PC-9 (cell line): Measurements from ENCODE around the gene CRACR2A. TPM values are rescaled to one million over a fixed set of nuclear protein-coding genes. Genes with fewer than 3 reads are reported as not detected.

ENCODE experiments used
- BruUV-seq: library from RNA; stranded (reverse); fragments of 400-500 nt; replicated peaks from 2 replicates; lab custom pipeline; 2021; lab: Mats Ljungman, UMichigan
- CTCF ChIA-PET: fragments of 300-600 bp; sonication (Branson Sonifier 250); formaldehyde crosslinking; loops from one replicate; lab custom pipeline; 2022; ENCODE audit warnings: antibody characterized with exemption; lab: Charles Lee
- POLR2A ChIA-PET: fragments of 300-600 bp; sonication (Branson Sonifier 250); formaldehyde crosslinking; loops from one replicate; lab custom pipeline; 2022; ENCODE audit warnings: antibody characterized with exemption; ENCODE audit not compliant: unreplicated experiment; lab: Charles Lee
- DNase-seq, 2 experiments: peaks; one replicate each; pipeline versions ENCODE4 v3.0.0 to v3.0.0-alpha.2; 2015 to 2022; ENCODE audit warnings: mixed read lengths in 1 of 2
- H2AFZ ChIP-seq: fragments of 200-600 bp; sonication (generic); 2 replicates; pipeline ENCODE4 v1.8.1; 2017; ENCODE audit warnings: antibody characterized with exemption
- H3F3A ChIP-seq: fragments of 200-600 bp; sonication (generic); 2 replicates; pipeline ENCODE4 v1.8.1; 2017; ENCODE audit warnings: antibody characterized with exemption, mild to moderate bottlenecking, low read depth; ENCODE audit not compliant: insufficient read depth
- H3K27ac ChIP-seq: fragments of 200-600 bp; sonication (generic); 2 replicates; pipeline ENCODE4 v1.6.1; 2016; ENCODE audit warnings: mixed run types
- H3K27me3 ChIP-seq: fragments of 200-600 bp; sonication (generic); 2 replicates; pipeline ENCODE4 v1.6.1; 2016; ENCODE audit warnings: low read depth, mixed run types; ENCODE audit not compliant: insufficient read depth
- H3K36me3 ChIP-seq: fragments of 200-600 bp; sonication (generic); 2 replicates; pipeline ENCODE4 v1.6.1; 2016; ENCODE audit warnings: low read depth, mixed run types
- H3K4me1 ChIP-seq: fragments of 200-600 bp; sonication (generic); replicated peaks from 2 replicates; pipeline ENCODE4 v1.6.1; 2016; ENCODE audit warnings: mixed run types; ENCODE audit not compliant: insufficient read depth
- H3K4me2 ChIP-seq: fragments of 200-600 bp; sonication (generic); 2 replicates; pipeline ENCODE4 v1.6.1; 2017; ENCODE audit warnings: mixed run types
- H3K4me3 ChIP-seq: fragments of 200-600 bp; sonication (generic); 2 replicates; pipeline ENCODE4 v1.6.1; 2016; ENCODE audit warnings: mixed run types
- H3K79me2 ChIP-seq: fragments of 200-600 bp; sonication (generic); 2 replicates; pipeline ENCODE4 v1.6.1; 2017; ENCODE audit warnings: low read depth, mixed run types
- H3K9me2 ChIP-seq: fragments of 200-600 bp; sonication (generic); 2 replicates; pipeline ENCODE4 v1.8.1; 2017; ENCODE audit warnings: mild to moderate bottlenecking; ENCODE audit not compliant: insufficient read depth
- H3K9me3 ChIP-seq: fragments of 200-600 bp; sonication (generic); 2 replicates; pipeline ENCODE4 v1.8.1; 2016; ENCODE audit warnings: low read depth; ENCODE audit not compliant: insufficient read depth
- H4K20me1 ChIP-seq: fragments of 200-600 bp; sonication (generic); 2 replicates; pipeline ENCODE4 v1.8.1; 2017; ENCODE audit not compliant: insufficient read depth
- CTCF ChIP-seq: fragments of 200-600 bp; sonication (generic); conservative IDR thresholded peaks from 2 replicates; pipeline ENCODE4 v1.6.1; 2017; ENCODE audit warnings: mixed run types, antibody characterized with exemption, mild to moderate bottlenecking, moderate library complexity
- EZH2 ChIP-seq: fragments of 200-600 bp; sonication (generic); IDR thresholded peaks from 2 replicates; pipeline ENCODE4 v1.8.0; 2017; ENCODE audit warnings: antibody characterized with exemption, low read depth
- intact Hi-C: fragments of 100-400 bp; cut with micrococcal nuclease; formaldehyde crosslinking; loops from one replicate; pipeline ENCODE4 v1.10.0; 2022; ENCODE audit not compliant: unreplicated experiment
- total RNA-seq: library from RNA; stranded (reverse); gene quantifications from 2 replicates; pipeline ENCODE4 v1.2.3, GENCODE V29; 2021

Gene CRACR2A
- total RNA-seq, 1 experiment from 2014 or later, result not detected

- Histone ChIP-seq H3K4me2 (no peak overlapping the region), H3K4me1 (no peaks in the 10 kb centered on the region), H4K20me1 (no peaks in the 10 kb centered on the region), H3K4me3 (no peak overlapping the region), H2AFZ (no peak overlapping the region), H3K79me2 (no peaks in the 10 kb centered on the region), H3K36me3 (no peaks in the 10 kb centered on the region), H3F3A (no peaks in the 10 kb centered on the region), H3K9me2 (no peaks in the 10 kb centered on the region), H3K27ac (no peak overlapping the region), H3K27me3 (peaks cover 86% of the 10 kb centered on the region), H3K9me3 (no peaks in the 10 kb centered on the region)
- no peak for TF ChIP-seq CTCF
- TF ChIP-seq EZH2, result no peak
- CTCF ChIA-PET, result no interaction called here
- DNase-seq, result no peak
- intact Hi-C loops, result no loop called here
- no TSS peak for BruUV-seq
- POLR2A ChIA-PET, result no interaction called here
These were observed 20.0 kb downstream of the CRACR2A start for GRCh38 chr12:3732901-3733300.

- no peak for TF ChIP-seq EZH2
- no peak for TF ChIP-seq CTCF
- Histone ChIP-seq H2AFZ (no peak overlapping the region), H3K36me3 (no peaks in the 10 kb centered on the region), H3K27ac (no peak overlapping the region), H4K20me1 (no peaks in the 10 kb centered on the region), H3F3A (no peaks in the 10 kb centered on the region), H3K27me3 (peaks cover 92% of the 10 kb centered on the region), H3K4me2 (no peak overlapping the region), H3K9me2 (no peaks in the 10 kb centered on the region), H3K9me3 (no peaks in the 10 kb centered on the region), H3K79me2 (no peaks in the 10 kb centered on the region), H3K4me3 (no peak overlapping the region), H3K4me1 (no peaks in the 10 kb centered on the region)
- ChIA-PET POLR2A (no interaction called here), CTCF (no interaction called here)
- intact Hi-C loops, result no loop called here
- no TSS peak for BruUV-seq
- no peak for DNase-seq
These were observed 22.8 kb downstream of the CRACR2A start for GRCh38 chr12:3730111-3730510.

GRCh38 chr12:3728686-3729085 is 24.2 kb downstream of the CRACR2A start:
- H3K36me3 ChIP-seq, result no peaks in the 10 kb centered on the region
- no peaks in the 10 kb centered on the region for H3K79me2 ChIP-seq
- no peak overlapping the region for H3K4me2 ChIP-seq
- ChIA-PET CTCF (no interaction called here), POLR2A (no interaction called here)
- no peak overlapping the region for H3K4me3 ChIP-seq
- TF ChIP-seq EZH2, result no peak
- no peak for TF ChIP-seq CTCF
- no peaks in the 10 kb centered on the region for H4K20me1 ChIP-seq
- H3K27ac ChIP-seq, result no peak overlapping the region
- intact Hi-C loops, result no loop called here
- H2AFZ ChIP-seq, result no peak overlapping the region
- H3F3A ChIP-seq, result no peaks in the 10 kb centered on the region
- no peaks in the 10 kb centered on the region for H3K4me1 ChIP-seq
- H3K27me3 ChIP-seq, result peaks cover 96% of the 10 kb centered on the region
- no peaks in the 10 kb centered on the region for H3K9me2 ChIP-seq
- no peaks in the 10 kb centered on the region for H3K9me3 ChIP-seq
- BruUV-seq, result no TSS peak
- DNase-seq, result no peak
